Stimulated activated naive CD8-positive, alpha-beta T cell treated with anti-CD3 and anti-CD28 coated beads, Interleukin-15, Interleukin-2, amounts not matched to agents 100 ng/mL and 50 ng/mL, for 24 hours (primary cell): ENCODE data around the gene RRP7A.
"Not testable (repeated sequence)": the region's sequence is repeated elsewhere in the genome, so short reads cannot be mapped to it uniquely, and the experiment has no call there.

Experiments
- H3K27ac Mint-ChIP-seq: one replicate; pipeline ENCODE4 v1.8.0; 2021; ENCODE audit warnings: mild to moderate bottlenecking, mixed read lengths
- H3K27me3 Mint-ChIP-seq: one replicate; pipeline ENCODE4 v1.8.0; 2021; ENCODE audit warnings: mixed read lengths
- H3K36me3 Mint-ChIP-seq: one replicate; pipeline ENCODE4 v1.8.0; 2021; ENCODE audit warnings: low read depth, mixed read lengths
- H3K4me1 Mint-ChIP-seq: one replicate; pipeline ENCODE4 v1.8.0; 2021; ENCODE audit warnings: low read depth, mixed read lengths
- H3K4me3 Mint-ChIP-seq: one replicate; pipeline ENCODE4 v1.8.0; 2021; ENCODE audit warnings: mild to moderate bottlenecking, mixed read lengths
- H3K9me3 Mint-ChIP-seq: one replicate; pipeline ENCODE4 v1.8.0; 2021; ENCODE audit warnings: mixed read lengths

RRP7A gene

GRCh38 chr22:42492323-42492690, 27.3 kb downstream of the RRP7A start:
- H3K9me3 Mint-ChIP-seq, result no peaks in the 10 kb centered on the region
- H3K4me3 Mint-ChIP-seq, result no peak overlapping the region
- H3K36me3 Mint-ChIP-seq, result no peaks in the 10 kb centered on the region
- no peak overlapping the region for H3K27ac Mint-ChIP-seq
- H3K27me3 Mint-ChIP-seq, result no peaks in the 10 kb centered on the region
- no peaks in the 10 kb centered on the region for H3K4me1 Mint-ChIP-seq

- no peaks in the 10 kb centered on the region for H3K9me3 Mint-ChIP-seq
- H3K27me3 Mint-ChIP-seq, result no peaks in the 10 kb centered on the region
- H3K4me1 Mint-ChIP-seq, result no peaks in the 10 kb centered on the region
- H3K27ac Mint-ChIP-seq, result no peak overlapping the region
- H3K36me3 Mint-ChIP-seq, result no peaks in the 10 kb centered on the region
- no peak overlapping the region for H3K4me3 Mint-ChIP-seq
These were observed 29.3 kb downstream of the RRP7A start for GRCh38 chr22:42490243-42490832.

GRCh38 chr22:42489000-42489399, 30.6 kb downstream of the RRP7A start:
- Mint-ChIP-seq H3K36me3 (no peaks in the 10 kb centered on the region), H3K4me3 (no peak overlapping the region), H3K27ac (no peak overlapping the region), H3K9me3 (no peaks in the 10 kb centered on the region), H3K27me3 (no peaks in the 10 kb centered on the region), H3K4me1 (no peaks in the 10 kb centered on the region)

GRCh38 chr22:42484506-42484905, 35.1 kb downstream of the RRP7A start:
- no peaks in the 10 kb centered on the region for H3K36me3 Mint-ChIP-seq
- H3K9me3 Mint-ChIP-seq, result no peaks in the 10 kb centered on the region
- H3K4me3 Mint-ChIP-seq, result no peak overlapping the region
- no peaks in the 10 kb centered on the region for H3K4me1 Mint-ChIP-seq
- no peak overlapping the region for H3K27ac Mint-ChIP-seq
- no peaks in the 10 kb centered on the region for H3K27me3 Mint-ChIP-seq

GRCh38 chr22:42483610-42484223, 35.9 kb downstream of the RRP7A start:
- H3K9me3 Mint-ChIP-seq, H3K27me3 Mint-ChIP-seq, H3K27ac Mint-ChIP-seq, H3K4me3 Mint-ChIP-seq, H3K4me1 Mint-ChIP-seq, H3K36me3 Mint-ChIP-seq: not testable (repeated sequence)

- H3K4me1 Mint-ChIP-seq, result peaks cover 9% of the 10 kb centered on the region
- no peaks in the 10 kb centered on the region for H3K36me3 Mint-ChIP-seq
- no peak overlapping the region for H3K27ac Mint-ChIP-seq
- no peaks in the 10 kb centered on the region for H3K27me3 Mint-ChIP-seq
- no peak overlapping the region for H3K4me3 Mint-ChIP-seq
- no peaks in the 10 kb centered on the region for H3K9me3 Mint-ChIP-seq
These were observed 44.5 kb downstream of the RRP7A start for GRCh38 chr22:42475122-42475521.

- H3K9me3 Mint-ChIP-seq, result no peaks in the 10 kb centered on the region
- H3K4me1 Mint-ChIP-seq, result peaks cover 6% of the 10 kb centered on the region
- H3K27ac Mint-ChIP-seq, result no peak overlapping the region
- H3K36me3 Mint-ChIP-seq, result no peaks in the 10 kb centered on the region
- no peaks in the 10 kb centered on the region for H3K27me3 Mint-ChIP-seq
- H3K4me3 Mint-ChIP-seq, result no peak overlapping the region
These were observed 46.0 kb downstream of the RRP7A start for GRCh38 chr22:42473484-42474193.

- no peaks in the 10 kb centered on the region for H3K9me3 Mint-ChIP-seq
- no peaks in the 10 kb centered on the region for H3K4me1 Mint-ChIP-seq
- H3K27ac Mint-ChIP-seq, result no peak overlapping the region
- H3K36me3 Mint-ChIP-seq, result no peaks in the 10 kb centered on the region
- no peak overlapping the region for H3K4me3 Mint-ChIP-seq
- H3K27me3 Mint-ChIP-seq, result peaks cover 4% of the 10 kb centered on the region
These were observed 46.9 kb downstream of the RRP7A start for GRCh38 chr22:42472671-42473070.

- Mint-ChIP-seq H3K9me3 (no peaks in the 10 kb centered on the region), H3K27ac (no peak overlapping the region), H3K36me3 (no peaks in the 10 kb centered on the region), H3K27me3 (peaks cover 8% of the 10 kb centered on the region), H3K4me1 (no peaks in the 10 kb centered on the region), H3K4me3 (no peak overlapping the region)
These were observed 48.2 kb downstream of the RRP7A start for GRCh38 chr22:42471441-42471840.

GRCh38 chr22:42470366-42471082, 49.1 kb downstream of the RRP7A start:
- Mint-ChIP-seq H3K36me3 (no peaks in the 10 kb centered on the region), H3K27me3 (peaks cover 8% of the 10 kb centered on the region), H3K27ac (no peak overlapping the region), H3K4me1 (no peaks in the 10 kb centered on the region), H3K9me3 (no peaks in the 10 kb centered on the region), H3K4me3 (no peak overlapping the region)

GRCh38 chr22:42468841-42469240, 50.8 kb downstream of the RRP7A start:
- Mint-ChIP-seq H3K27ac (no peak overlapping the region), H3K9me3 (no peaks in the 10 kb centered on the region), H3K4me1 (no peaks in the 10 kb centered on the region), H3K36me3 (no peaks in the 10 kb centered on the region), H3K27me3 (peaks cover 12% of the 10 kb centered on the region), H3K4me3 (no peak overlapping the region)

GRCh38 chr22:42462016-42462415, 57.6 kb downstream of the RRP7A start:
- Mint-ChIP-seq H3K27ac (no peak overlapping the region), H3K27me3 (peaks cover 24% of the 10 kb centered on the region), H3K4me1 (no peaks in the 10 kb centered on the region), H3K36me3 (no peaks in the 10 kb centered on the region), H3K4me3 (no peak overlapping the region), H3K9me3 (no peaks in the 10 kb centered on the region)

- H3K9me3 Mint-ChIP-seq, result no peaks in the 10 kb centered on the region
- no peak overlapping the region for H3K27ac Mint-ChIP-seq
- H3K4me1 Mint-ChIP-seq, result no peaks in the 10 kb centered on the region
- H3K4me3 Mint-ChIP-seq, result no peak overlapping the region
- H3K36me3 Mint-ChIP-seq, result no peaks in the 10 kb centered on the region
- H3K27me3 Mint-ChIP-seq, result peaks cover 26% of the 10 kb centered on the region
These were observed 58.1 kb downstream of the RRP7A start for GRCh38 chr22:42461511-42461910.
